Thoracic aorta (tissue), 2 donors: ENCODE results near the gene DGKZ. TPM values are rescaled to one million over a fixed set of nuclear protein-coding genes. Genes with fewer than 3 reads are reported as not detected.
A peak's percentile ranks its signal among the peaks of the same experiment; 100 is the strongest.

Source experiments
- ATAC-seq: fragments of 150-250 bp; one replicate; pipeline ENCODE4 v1.8.0; 2017; ENCODE audit warnings: low read depth; ENCODE audit not compliant: insufficient number of reproducible peaks, low FRiP score
- DNase-seq: peaks from one replicate; pipeline ENCODE4 v3.0.0-alpha.2; 2020; ENCODE audit warnings: low spot score
- H3K27ac ChIP-seq, 2 donors: fragments of 200-600 bp; sonication (generic); 1 replicate in 1 of 2; 2 replicates in 1 of 2; pipeline ENCODE4 v1.5.1; 2016; ENCODE audit warnings: mild to moderate bottlenecking in 2 of 2, moderate library complexity in 2 of 2
- H3K27me3 ChIP-seq: fragments of 200-600 bp; sonication (generic); replicated peaks from 2 replicates; pipeline ENCODE4 v1.6.0; 2016; ENCODE audit warnings: mild to moderate bottlenecking; ENCODE audit not compliant: insufficient read depth
- H3K36me3 ChIP-seq: fragments of 200-600 bp; sonication (generic); one replicate; pipeline ENCODE4 v1.5.1; 2016
- H3K4me1 ChIP-seq, 2 donors: fragments of 200-600 bp; sonication (generic); 1 replicate in 1 of 2; 2 replicates in 1 of 2; pipeline versions ENCODE4 v1.5.1 to v1.6.0; 2016; ENCODE audit warnings: low read depth in 2 of 2, mild to moderate bottlenecking in 1 of 2; ENCODE audit not compliant: control insufficient read depth in 1 of 2
- H3K4me3 ChIP-seq: fragments of 200-600 bp; sonication (generic); 2 replicates; pipeline ENCODE4 v1.5.1; 2016; ENCODE audit warnings: mild to moderate bottlenecking
- H3K9me3 ChIP-seq: fragments of 200-600 bp; sonication (generic); 2 replicates; pipeline ENCODE4 v1.5.1; 2016
- total RNA-seq, 2 donors: library from RNA; depleted of rRNA; stranded (reverse); fragments of >200 nt; gene quantifications; one replicate each; pipeline versions ENCODE4 v1.1.0 to v1.2.3, GENCODE V29; 2016
- TF ChIP-seq, protein P1 (sequence below): fragments of 200-600 bp; sonication (generic); IDR thresholded peaks from one replicate; pipeline ENCODE4 v1.5.1; 2019; ENCODE audit warnings: antibody characterized with exemption

Gene DGKZ
- total RNA-seq, 2 donors from 2014 or later = 40.6 to 68.2 TPM

DNA sequence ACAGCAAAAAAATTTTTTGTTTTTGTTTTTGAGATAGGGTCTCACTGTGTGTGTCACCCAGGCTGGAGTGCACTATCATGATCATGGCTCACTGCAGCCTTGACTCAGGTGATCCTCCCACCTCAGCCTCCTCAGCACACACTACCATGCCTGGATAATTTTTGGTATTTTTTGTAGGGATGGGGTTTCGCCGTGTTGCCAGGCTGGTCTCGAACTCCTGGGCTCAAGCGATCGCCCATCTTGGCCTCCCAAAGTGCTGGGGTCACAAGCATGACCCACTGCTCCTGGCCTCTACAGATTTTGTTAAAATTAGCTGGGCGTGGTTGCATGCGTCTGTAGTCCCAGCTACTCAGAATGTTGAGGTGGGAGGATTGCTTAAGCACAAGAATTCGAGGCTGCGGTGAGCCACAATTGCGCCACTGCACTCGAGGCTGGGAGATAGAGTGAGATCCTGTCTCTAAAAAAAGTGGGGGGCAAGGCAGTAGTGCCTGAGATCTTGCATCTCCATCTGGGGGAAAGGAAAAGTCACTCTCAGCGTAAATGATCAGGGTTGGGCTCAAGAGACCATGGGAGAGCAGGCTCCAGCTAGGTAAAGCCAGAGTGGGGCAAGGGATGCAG is 10.6 kb upstream of the DGKZ start:
- peaks cover 6 to 25% of the 10 kb centered on the region in 2 donors for H3K4me1 ChIP-seq
- TF ChIP-seq, protein P1, sequence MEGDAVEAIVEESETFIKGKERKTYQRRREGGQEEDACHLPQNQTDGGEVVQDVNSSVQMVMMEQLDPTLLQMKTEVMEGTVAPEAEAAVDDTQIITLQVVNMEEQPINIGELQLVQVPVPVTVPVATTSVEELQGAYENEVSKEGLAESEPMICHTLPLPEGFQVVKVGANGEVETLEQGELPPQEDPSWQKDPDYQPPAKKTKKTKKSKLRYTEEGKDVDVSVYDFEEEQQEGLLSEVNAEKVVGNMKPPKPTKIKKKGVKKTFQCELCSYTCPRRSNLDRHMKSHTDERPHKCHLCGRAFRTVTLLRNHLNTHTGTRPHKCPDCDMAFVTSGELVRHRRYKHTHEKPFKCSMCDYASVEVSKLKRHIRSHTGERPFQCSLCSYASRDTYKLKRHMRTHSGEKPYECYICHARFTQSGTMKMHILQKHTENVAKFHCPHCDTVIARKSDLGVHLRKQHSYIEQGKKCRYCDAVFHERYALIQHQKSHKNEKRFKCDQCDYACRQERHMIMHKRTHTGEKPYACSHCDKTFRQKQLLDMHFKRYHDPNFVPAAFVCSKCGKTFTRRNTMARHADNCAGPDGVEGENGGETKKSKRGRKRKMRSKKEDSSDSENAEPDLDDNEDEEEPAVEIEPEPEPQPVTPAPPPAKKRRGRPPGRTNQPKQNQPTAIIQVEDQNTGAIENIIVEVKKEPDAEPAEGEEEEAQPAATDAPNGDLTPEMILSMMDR = no peak
- ATAC-seq = no peak

DNA sequence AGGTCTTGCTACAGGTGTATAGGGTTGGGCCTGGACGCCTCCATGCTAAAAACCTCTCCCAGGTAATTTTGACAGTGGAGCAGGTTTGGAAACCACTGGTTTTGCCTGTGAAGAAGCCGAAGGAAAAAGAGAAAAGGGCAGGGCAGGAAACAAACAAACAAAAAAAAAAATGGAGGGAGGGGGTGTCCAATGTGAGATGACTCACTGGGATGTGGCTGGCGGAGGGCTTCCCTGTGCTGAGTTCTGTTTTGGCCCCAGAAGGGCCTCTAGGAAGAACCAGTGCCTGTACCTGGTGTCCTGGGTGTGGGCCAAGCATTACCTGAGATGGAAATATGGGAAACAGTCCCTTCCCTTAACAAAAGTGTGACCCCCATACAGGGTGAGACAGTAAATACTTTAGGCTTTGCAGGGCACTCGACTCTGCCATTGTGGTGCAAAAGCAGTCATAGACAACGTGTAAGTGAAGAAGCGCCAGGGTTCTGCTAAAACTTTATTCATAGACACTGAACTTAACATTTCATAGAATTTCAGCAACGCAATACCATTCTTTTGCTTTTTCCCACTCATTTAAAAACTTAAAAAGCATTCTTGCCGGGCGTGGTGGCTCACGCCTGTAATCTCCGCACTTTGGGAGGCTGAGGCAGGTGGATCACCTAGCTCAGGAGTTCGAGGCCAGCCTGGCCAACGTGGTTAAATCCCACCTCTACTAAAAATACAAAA is 9.5 kb upstream of the DGKZ start:
- Histone ChIP-seq H3K27me3 (no peaks in the 10 kb centered on the region), H3K27ac (no peak overlapping the region)

More for the DNA sequence above, 10.6 kb upstream of the DGKZ start:
- no peak for DNase-seq
- Histone ChIP-seq H3K36me3 (no peaks in the 10 kb centered on the region), H3K27ac (no peak overlapping the region), H3K4me3 (no peak overlapping the region), H3K9me3 (no peaks in the 10 kb centered on the region), H3K27me3 (peaks cover 6% of the 10 kb centered on the region)

DNA sequence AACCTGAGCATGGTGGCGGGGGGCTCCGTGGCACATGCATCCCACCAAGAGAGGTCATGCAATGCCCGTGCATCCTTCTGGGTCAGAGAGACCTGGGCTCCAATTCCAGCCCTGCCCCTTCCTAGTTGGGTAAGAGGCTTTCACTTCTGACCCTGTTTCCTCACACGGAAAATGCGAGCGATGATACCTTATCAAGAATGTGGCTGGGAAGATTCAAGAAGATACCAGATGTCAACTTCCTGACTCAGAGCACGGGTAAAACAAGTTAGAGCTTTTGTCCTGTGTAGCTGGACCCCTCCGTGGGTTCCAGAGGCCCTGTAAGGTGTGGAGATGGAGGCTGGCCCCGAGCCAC is 8.7 kb upstream of the DGKZ start:
- Histone ChIP-seq H3K9me3 (no peaks in the 10 kb centered on the region), H3K27me3 (no peaks in the 10 kb centered on the region), H3K36me3 (no peaks in the 10 kb centered on the region), H3K4me1 (peaks cover 0 to 11% of the 10 kb centered on the region in 2 donors), H3K27ac (no peak overlapping the region), H3K4me3 (peak overlapping the region; percentile 26)
- ATAC-seq (no peak), DNase-seq (no peak)
- TF ChIP-seq, protein P1 = no peak

More for the DNA sequence above, 9.5 kb upstream of the DGKZ start:
- DNase-seq = no peak
- TF ChIP-seq, protein P1 = no peak
- H3K4me3 ChIP-seq = no peak overlapping the region
- no peaks in the 10 kb centered on the region for H3K9me3 ChIP-seq
- H3K36me3 ChIP-seq = no peaks in the 10 kb centered on the region
- no peak for ATAC-seq
- H3K4me1 ChIP-seq = peaks cover under 1 to 18% of the 10 kb centered on the region in 2 donors

DNA sequence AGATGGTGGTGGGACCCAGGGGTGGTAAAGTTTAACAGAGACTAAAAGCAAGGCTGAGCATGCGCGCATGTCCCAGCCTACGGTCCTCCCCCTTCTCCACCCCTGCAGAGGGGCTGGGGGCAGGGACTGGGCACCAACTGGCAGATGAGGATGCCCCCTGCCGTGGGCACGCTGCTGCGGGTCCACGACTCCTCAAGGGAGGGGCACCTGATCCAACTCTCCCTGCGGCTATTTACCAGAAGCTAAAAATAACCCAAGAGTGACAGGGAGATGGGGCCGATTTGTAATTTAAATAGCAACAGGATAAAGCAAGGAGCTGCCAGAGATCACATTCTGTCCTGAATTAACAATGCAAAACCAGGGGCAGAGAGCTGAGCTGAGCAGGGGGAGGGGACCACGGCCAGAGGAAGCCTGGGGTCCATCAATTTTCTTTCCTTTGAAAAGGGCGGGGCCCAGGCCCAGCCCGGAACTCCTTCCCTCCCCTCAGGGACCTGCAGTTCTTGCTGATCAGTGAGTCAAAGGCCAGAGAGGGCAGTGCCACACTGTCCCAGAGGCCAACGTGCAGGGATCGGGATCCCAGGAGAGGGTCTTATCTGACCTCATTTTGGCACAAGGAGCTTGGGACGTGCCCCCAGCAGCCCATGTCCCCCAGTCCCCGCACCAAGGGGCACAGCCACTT is 8.1 kb upstream of the DGKZ start:
- TF ChIP-seq, protein P1 = no peak
- ATAC-seq = no peak
- Histone ChIP-seq H3K27me3 (no peaks in the 10 kb centered on the region), H3K4me1 (peaks cover 0 to 11% of the 10 kb centered on the region in 2 donors), H3K36me3 (no peaks in the 10 kb centered on the region), H3K27ac (no peak overlapping the region), H3K4me3 (peak overlapping the region; percentile 26), H3K9me3 (no peaks in the 10 kb centered on the region)
- DNase-seq = no peak

DNA sequence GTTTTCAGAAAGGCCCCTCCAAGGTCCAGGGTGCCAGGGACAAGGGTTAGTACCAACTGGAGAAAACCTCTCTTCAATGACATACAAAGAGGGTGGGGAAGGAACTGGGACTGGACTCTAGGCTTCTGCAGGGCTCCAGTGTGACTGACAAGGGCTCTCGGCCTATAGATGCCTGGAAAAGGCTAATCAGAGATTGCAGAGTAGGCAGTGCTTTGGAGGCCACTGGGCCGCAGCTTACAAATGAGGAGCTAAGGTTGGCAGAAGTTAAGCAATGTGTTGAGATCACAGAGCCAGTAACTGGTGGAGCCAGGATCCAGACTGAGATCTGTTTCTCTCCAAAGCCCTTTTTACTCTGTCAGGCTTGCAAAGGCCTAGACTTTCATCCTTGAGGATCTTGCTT is 7.4 kb upstream of the DGKZ start:
- Histone ChIP-seq H3K36me3 (no peaks in the 10 kb centered on the region), H3K27ac (no peak overlapping the region), H3K4me1 (peaks cover 0 to 11% of the 10 kb centered on the region in 2 donors), H3K27me3 (no peaks in the 10 kb centered on the region), H3K9me3 (no peaks in the 10 kb centered on the region), H3K4me3 (no peak overlapping the region)
- TF ChIP-seq, protein P1 = no peak
- ATAC-seq = no peak
- DNase-seq = no peak
